Naive thymus-derived CD8-positive, alpha-beta T cell (primary cell): ENCODE measurements around the gene SARM1. TPM values are rescaled to one million over a fixed set of nuclear protein-coding genes. Genes with fewer than 3 reads are reported as not detected.

Experiments used
- ATAC-seq, 2 donors: fragments of 150-1000 bp; cut with Tn5 transposase in 1 of 2; sonication (Bioruptor Pico), chemical (Tn5 transposase) in 1 of 2; 1 replicate in 1 of 2; 2 replicates in 1 of 2; pipeline ENCODE4 v1.10.0; 2021; ENCODE audit warnings: mild to moderate bottlenecking in 2 of 2, moderate library complexity in 2 of 2
- POLR2A ChIA-PET: fragments of 350-600 bp; sonication (Branson Sonifier 250); formaldehyde crosslinking; loops from one replicate; lab custom pipeline; 2021; ENCODE audit warnings: antibody characterized with exemption; lab: Charles Lee
- DNase-seq, 10 donors: peaks; one replicate each; pipeline versions ENCODE4 v3.0.0 to v3.0.0-alpha.2; 2020 to 2022
- H3K27ac Mint-ChIP-seq, 10 donors: one replicate each; pipeline ENCODE4 v1.8.0; 2020 to 2022; ENCODE audit warnings: mild to moderate bottlenecking in 10 of 10, mixed read lengths in 10 of 10, moderate library complexity in 4 of 10, inconsistent platforms in 1 of 10
- H3K27me3 Mint-ChIP-seq, 5 donors: one replicate each; pipeline ENCODE4 v1.8.0; 2021 to 2022; ENCODE audit warnings: mixed read lengths in 5 of 5
- H3K36me3 Mint-ChIP-seq, 3 donors: one replicate each; pipeline ENCODE4 v1.8.0; 2020 to 2022; ENCODE audit warnings: mixed read lengths in 3 of 3, mild to moderate bottlenecking in 2 of 3, inconsistent platforms in 1 of 3
- H3K4me1 Mint-ChIP-seq, 4 donors: one replicate each; pipeline ENCODE4 v1.8.0; 2021 to 2022; ENCODE audit warnings: mixed read lengths in 4 of 4
- H3K4me3 Mint-ChIP-seq, 10 donors: one replicate each; pipeline ENCODE4 v1.8.0; 2020 to 2022; ENCODE audit warnings: mild to moderate bottlenecking in 10 of 10, mixed read lengths in 10 of 10, moderate library complexity in 6 of 10, inconsistent platforms in 1 of 10
- H3K9me3 Mint-ChIP-seq, 9 donors: one replicate each; pipeline ENCODE4 v1.8.0; 2020 to 2022; ENCODE audit warnings: mixed read lengths in 9 of 9, mild to moderate bottlenecking in 3 of 9, inconsistent platforms in 1 of 9, moderate library complexity in 1 of 9
- polyA plus RNA-seq, 3 donors: library from polyadenylated mRNA; unstranded; fragments of 300-500 nt; fragmentation: Illumina TruSeq; gene quantifications; one replicate each; pipeline ENCODE4 v1.2.3, GENCODE V29; 2021
- total RNA-seq, 8 experiments: library from RNA in 2 of 8; stranded (reverse) in 2 of 8; gene quantifications; one replicate each; pipeline ENCODE4 v1.2.3 and lab custom pipeline; 2021 to 2026

The SARM1 gene
- total and polyA plus RNA-seq, 5 experiments from 2014 or later, result 5.3 to 33.2 (median 8.4) TPM

- DNase-seq (no peak), ATAC-seq (no peak)
- H3K27ac Mint-ChIP-seq, result no peak overlapping the region
- peaks cover 3 to 11% (median 5%) of the 10 kb centered on the region in 4 donors for H3K4me1 Mint-ChIP-seq
- H3K27me3 Mint-ChIP-seq, result no peaks in the 10 kb centered on the region
- no peak overlapping the region for H3K4me3 Mint-ChIP-seq
- peaks cover 0 to 44% (median 14%) of the 10 kb centered on the region in 3 donors for H3K36me3 Mint-ChIP-seq
- H3K9me3 Mint-ChIP-seq, result no peaks in the 10 kb centered on the region
- POLR2A ChIA-PET, result no interaction called here
Observed at GRCh38 chr17:28363186-28363585, 8.3 kb upstream of the SARM1 start.

GRCh38 chr17:28363776-28364650, 7.5 kb upstream of the SARM1 start:
- peak overlapping the region in 1 of 10 donors; percentile 11 for H3K27ac Mint-ChIP-seq
- H3K4me3 Mint-ChIP-seq, result no peak overlapping the region
- POLR2A ChIA-PET, result no interaction called here
- H3K4me1 Mint-ChIP-seq, result peaks cover 0 to 3% (median 1%) of the 10 kb centered on the region in 4 donors
- peak in 1 of 10 donors; percentile 34 for DNase-seq
- ATAC-seq, result no peak
- no peaks in the 10 kb centered on the region for H3K9me3 Mint-ChIP-seq
- peaks cover 0 to 44% (median 14%) of the 10 kb centered on the region in 3 donors for H3K36me3 Mint-ChIP-seq
- H3K27me3 Mint-ChIP-seq, result no peaks in the 10 kb centered on the region

GRCh38 chr17:28364665-28365363, 6.7 kb upstream of the SARM1 start, which contains the start of gene SEBOX:
SEBOX (minus strand) TSS chr17:28365199; CDS start chr17:28365151, 48 bp downstream.
- DNase-seq (peak in 1 of 10 donors; percentile 61), ATAC-seq (no peak)
- H3K36me3 Mint-ChIP-seq, result peaks cover 0 to 38% (median 11%) of the 10 kb centered on the region in 3 donors
- POLR2A ChIA-PET, result no interaction called here
- H3K27me3 Mint-ChIP-seq, result no peaks in the 10 kb centered on the region
- no peak within 1 kb of the TSS for H3K4me3 Mint-ChIP-seq
- no peaks in the 10 kb centered on the region for H3K9me3 Mint-ChIP-seq
- H3K4me1 Mint-ChIP-seq, result peaks cover 0 to 2% (median 0%) of the 10 kb centered on the region in 4 donors
- peak within 1 kb of the TSS in 1 of 10 donors; percentile 11 for H3K27ac Mint-ChIP-seq

- Mint-ChIP-seq H3K36me3 (peaks cover 0 to 31% (median 8%) of the 10 kb centered on the region in 3 donors), H3K27ac (no peak overlapping the region), H3K9me3 (no peaks in the 10 kb centered on the region), H3K27me3 (no peaks in the 10 kb centered on the region), H3K4me1 (peaks cover 0 to 2% (median 1%) of the 10 kb centered on the region in 4 donors), H3K4me3 (no peak overlapping the region)
- DNase-seq (peak in 1 of 10 donors; percentile 36), ATAC-seq (no peak)
- POLR2A ChIA-PET, result interaction anchor here (0.7 kb wide), 1 partner anchor 15 kb away, joined by 3 read pairs; no protein-coding TSS in a partner anchor
Observed at GRCh38 chr17:28365487-28365886, 6.0 kb upstream of the SARM1 start.

- no peak overlapping the region for H3K4me3 Mint-ChIP-seq
- POLR2A ChIA-PET, result interaction anchor here (2.4 kb wide), 1 partner anchor 9 kb away, joined by 11 read pairs; the partner anchor contains the start of gene POLDIP2
- ATAC-seq (no peak), DNase-seq (peak in 1 of 10 donors; percentile 48)
- H3K27ac Mint-ChIP-seq, result peak overlapping the region in 2 of 10 donors; percentile 37 to 65
- H3K27me3 Mint-ChIP-seq, result no peaks in the 10 kb centered on the region
- peaks cover 0 to 22% (median 4%) of the 10 kb centered on the region in 3 donors for H3K36me3 Mint-ChIP-seq
- H3K4me1 Mint-ChIP-seq, result peaks cover 5 to 9% (median 6%) of the 10 kb centered on the region in 4 donors
- H3K9me3 Mint-ChIP-seq, result no peaks in the 10 kb centered on the region
Observed at GRCh38 chr17:28366605-28367004, 4.9 kb upstream of the SARM1 start.

GRCh38 chr17:28367641-28368305, 3.7 kb upstream of the SARM1 start:
- Mint-ChIP-seq H3K9me3 (no peaks in the 10 kb centered on the region), H3K36me3 (peaks cover 0 to 10% (median 0%) of the 10 kb centered on the region in 3 donors), H3K4me3 (no peak overlapping the region), H3K4me1 (peaks cover 6 to 13% (median 13%) of the 10 kb centered on the region in 4 donors), H3K27ac (peak overlapping the region in 2 of 10 donors; percentile 31 to 59), H3K27me3 (no peaks in the 10 kb centered on the region)
- DNase-seq, result peak in 1 of 10 donors; percentile 30
- POLR2A ChIA-PET, result interaction anchor here (2.4 kb wide), 1 partner anchor 10 kb away, joined by 11 read pairs; the partner anchor contains the start of gene POLDIP2
- no peak for ATAC-seq

- DNase-seq (no peak), ATAC-seq (no peak)
- Mint-ChIP-seq H3K9me3 (no peaks in the 10 kb centered on the region), H3K27ac (peak overlapping the region in 4 of 10 donors; percentile 9 to 56 (median 22)), H3K4me3 (no peak overlapping the region), H3K27me3 (no peaks in the 10 kb centered on the region), H3K4me1 (peaks cover 7 to 19% (median 18%) of the 10 kb centered on the region in 4 donors), H3K36me3 (peaks cover 0 to 5% (median 0%) of the 10 kb centered on the region in 3 donors)
- POLR2A ChIA-PET, result interaction anchor here (2.3 to 2.4 kb wide), 2 partner anchors 10 to 16 kb away, joined by 7 to 11 read pairs; partner anchors contain the start of gene POLDIP2
Observed at GRCh38 chr17:28368306-28368831, 3.1 kb upstream of the SARM1 start.

GRCh38 chr17:28368915-28369683, 2.4 kb upstream of the SARM1 start:
- H3K4me1 Mint-ChIP-seq, result peaks cover 9 to 23% (median 22%) of the 10 kb centered on the region in 4 donors
- POLR2A ChIA-PET, result interaction anchor here (2.3 to 4.9 kb wide), 2 partner anchors 12 to 15 kb away, joined by 7 to 29 read pairs; partner anchors contain the start of gene POLDIP2
- H3K4me3 Mint-ChIP-seq, result peak overlapping the region in 1 of 10 donors; percentile 18
- no peaks in the 10 kb centered on the region for H3K27me3 Mint-ChIP-seq
- no peak for ATAC-seq
- no peak for DNase-seq
- H3K27ac Mint-ChIP-seq, result peak overlapping the region in 4 of 10 donors; percentile 20 to 98 (median 46)
- H3K36me3 Mint-ChIP-seq, result peaks cover 0 to 2% (median 0%) of the 10 kb centered on the region in 3 donors
- H3K9me3 Mint-ChIP-seq, result no peaks in the 10 kb centered on the region

GRCh38 chr17:28369684-28370034, 1.8 kb upstream of the SARM1 start:
- DNase-seq, result no peak

GRCh38 chr17:28370035-28370743, 1.3 kb upstream of the SARM1 start, which contains the start of gene VTN:
VTN (minus strand) TSS chr17:28370307; CDS start chr17:28370203, 104 bp downstream.
- DNase-seq (no peak), ATAC-seq (no peak)
- no peaks in the 10 kb centered on the region for H3K27me3 Mint-ChIP-seq
- H3K27ac Mint-ChIP-seq, result peak within 1 kb of the TSS; percentile 87 to 98 (median 96)
- peak within 1 kb of the TSS; percentile 86 to 99 (median 96) for H3K4me3 Mint-ChIP-seq
- H3K4me1 Mint-ChIP-seq, result peaks cover 12 to 25% (median 23%) of the 10 kb centered on the region in 4 donors
- peaks cover 0 to 4% (median 3%) of the 10 kb centered on the region in 3 donors for H3K36me3 Mint-ChIP-seq
- no peaks in the 10 kb centered on the region for H3K9me3 Mint-ChIP-seq
- POLR2A ChIA-PET, result interaction anchor here (2.3 to 4.9 kb wide), 3 partner anchors 13 to 34 kb away, joined by 7 to 29 read pairs (median 12); partner anchors contain the start of genes IFT20, POLDIP2 and TNFAIP1

More at GRCh38 chr17:28369684-28370034, 1.8 kb upstream of the SARM1 start:
- no peaks in the 10 kb centered on the region for H3K9me3 Mint-ChIP-seq
- H3K4me1 Mint-ChIP-seq, result peaks cover 9 to 23% (median 22%) of the 10 kb centered on the region in 4 donors
- peak overlapping the region in 8 of 10 donors; percentile 25 to 98 (median 84) for H3K27ac Mint-ChIP-seq
- peaks cover 0 to 2% (median 0%) of the 10 kb centered on the region in 3 donors for H3K36me3 Mint-ChIP-seq
- POLR2A ChIA-PET, result interaction anchor here (2.3 to 4.9 kb wide), 3 partner anchors 12 to 34 kb away, joined by 7 to 29 read pairs (median 12); partner anchors contain the start of genes IFT20, POLDIP2 and TNFAIP1
- H3K4me3 Mint-ChIP-seq, result peak overlapping the region in 6 of 10 donors; percentile 23 to 99 (median 71)
- ATAC-seq, result peak in 1 of 2 donors; percentile 8
- H3K27me3 Mint-ChIP-seq, result no peaks in the 10 kb centered on the region
